Mesodermal cell (in vitro differentiated cells): ENCODE measurements around the gene PTPRCAP.

Experiments
- H3K27ac ChIP-seq: 2 replicates; pipeline ENCODE4 v1.7.0; 2013; ENCODE audit warnings: mild to moderate bottlenecking, low read depth, low read length, moderate library complexity; ENCODE audit not compliant: severe bottlenecking
- H3K36me3 ChIP-seq: 2 replicates; pipeline ENCODE4 v1.7.1; 2013; ENCODE audit warnings: mild to moderate bottlenecking, low read length, moderate library complexity; ENCODE audit not compliant: control insufficient read depth, insufficient read depth
- H3K4me1 ChIP-seq: one replicate; pipeline ENCODE4 v1.7.1; 2013; ENCODE audit warnings: mild to moderate bottlenecking, low read length; ENCODE audit not compliant: insufficient read depth, control insufficient read depth, poor library complexity, severe bottlenecking
- H3K4me3 ChIP-seq: 2 replicates; pipeline ENCODE4 v1.7.0; 2013; ENCODE audit warnings: low read length, control low read depth, mild to moderate bottlenecking; ENCODE audit not compliant: insufficient read depth, poor library complexity, severe bottlenecking; ENCODE audit errors: extremely low read depth
- H3K9me3 ChIP-seq: 2 replicates; pipeline ENCODE4 v1.7.1; 2013; ENCODE audit warnings: mild to moderate bottlenecking, low read length, moderate library complexity; ENCODE audit not compliant: control insufficient read depth
- WGBS, 2 experiments: methylation state at CpG; one replicate each; pipeline ENCODE4 v1.1.5; 2013; ENCODE audit warnings: missing lambda C conversion rate in 2 of 2; ENCODE audit not compliant: insufficient coverage in 2 of 2; 5-methylcytosine and 5-hydroxymethylcytosine counted together

PTPRCAP gene

GRCh38 chr11:67439321-67440228 is 2.1 kb upstream of the PTPRCAP start:
- H3K36me3 ChIP-seq = peaks cover 56% of the 10 kb centered on the region

DNA sequence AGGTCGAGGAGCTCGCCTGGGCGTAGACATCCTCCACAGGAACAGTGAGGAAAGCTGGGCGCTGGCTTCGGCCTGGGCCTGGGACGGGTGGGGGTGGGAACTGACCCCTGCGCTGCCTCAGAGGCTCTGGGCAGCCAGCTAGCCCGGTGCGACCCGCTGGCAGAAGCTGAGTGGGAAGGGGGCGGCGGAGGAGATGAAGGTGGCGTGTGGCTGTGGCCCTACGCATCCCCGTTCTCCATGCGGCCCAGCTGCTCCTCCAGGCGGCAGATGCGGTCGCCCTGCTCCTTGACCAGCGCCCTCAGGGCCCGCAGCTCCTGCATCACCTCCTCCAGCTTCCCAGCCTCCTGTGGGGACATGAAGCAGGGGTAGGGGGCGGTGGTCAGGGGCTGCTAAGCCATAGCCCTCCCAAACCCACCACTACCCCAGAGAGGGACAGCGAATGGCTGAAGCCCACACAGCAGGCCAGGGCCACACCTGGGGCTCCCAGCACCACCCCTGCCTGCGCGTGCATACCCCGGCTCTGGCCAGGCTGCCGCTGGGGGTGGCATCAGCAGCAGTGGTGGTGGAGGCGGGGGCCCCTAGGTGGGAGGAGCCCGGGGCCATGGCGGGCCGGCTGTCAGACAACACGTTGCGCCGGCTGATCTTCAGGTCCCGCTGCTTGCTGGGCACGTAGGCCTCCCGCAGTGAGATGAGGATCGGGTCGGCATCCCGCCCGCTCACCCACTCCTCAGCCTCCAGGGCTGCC is 848 bp upstream of the PTPRCAP start:
- H3K36me3 ChIP-seq = peaks cover 65% of the 10 kb centered on the region
- H3K9me3 ChIP-seq = no peaks in the 10 kb centered on the region
- no peak overlapping the region for H3K27ac ChIP-seq
- H3K4me1 ChIP-seq = peaks cover 7% of the 10 kb centered on the region
- no peak overlapping the region for H3K4me3 ChIP-seq
- 94 to 96% methylated on average over 25 to 37 of the region's 41 CpGs for WGBS, 2 experiments

More at GRCh38 chr11:67439321-67440228, 2.1 kb upstream of the PTPRCAP start:
- 94% methylated on average over 28 of the region's 31 CpGs for WGBS, 2 experiments
- no peak overlapping the region for H3K4me3 ChIP-seq
- H3K4me1 ChIP-seq = peaks cover 7% of the 10 kb centered on the region
- no peaks in the 10 kb centered on the region for H3K9me3 ChIP-seq
- no peak overlapping the region for H3K27ac ChIP-seq

DNA sequence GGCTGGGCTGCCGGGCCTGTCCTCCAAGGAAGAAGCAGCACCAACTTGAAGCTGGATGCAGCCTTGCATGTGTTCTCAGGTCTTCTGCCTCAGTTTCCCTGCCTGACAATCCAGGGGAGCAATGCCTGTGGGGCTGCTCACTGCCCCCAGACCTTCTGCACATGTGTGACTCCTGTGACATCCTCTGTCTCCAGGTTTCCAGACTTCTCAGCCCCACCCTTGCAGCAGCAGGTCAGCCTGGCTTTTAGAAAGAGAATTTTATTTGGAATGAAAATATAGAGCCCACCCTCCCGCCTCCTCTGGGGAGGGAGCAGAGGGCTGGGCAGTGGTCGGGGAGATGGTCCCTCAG is 301 bp upstream of the PTPRCAP start:
- H3K4me3 ChIP-seq = no peak overlapping the region
- H3K4me1 ChIP-seq = peaks cover 7% of the 10 kb centered on the region
- H3K27ac ChIP-seq = no peak overlapping the region
- 80 to 92% methylated on average over 1 to 3 of the region's 3 CpGs for WGBS, 2 experiments
- H3K36me3 ChIP-seq = peaks cover 70% of the 10 kb centered on the region
- H3K9me3 ChIP-seq = no peaks in the 10 kb centered on the region

GRCh38 chr11:67436459-67437081 is 912 bp downstream of the PTPRCAP start:
- H3K4me1 ChIP-seq = peaks cover 7% of the 10 kb centered on the region
- 46 to 57% methylated on average over 4 of the region's 6 CpGs for WGBS, 2 experiments
- no peak overlapping the region for H3K27ac ChIP-seq
- H3K9me3 ChIP-seq = no peaks in the 10 kb centered on the region
- H3K36me3 ChIP-seq = peaks cover 75% of the 10 kb centered on the region
- H3K4me3 ChIP-seq = no peak overlapping the region

DNA sequence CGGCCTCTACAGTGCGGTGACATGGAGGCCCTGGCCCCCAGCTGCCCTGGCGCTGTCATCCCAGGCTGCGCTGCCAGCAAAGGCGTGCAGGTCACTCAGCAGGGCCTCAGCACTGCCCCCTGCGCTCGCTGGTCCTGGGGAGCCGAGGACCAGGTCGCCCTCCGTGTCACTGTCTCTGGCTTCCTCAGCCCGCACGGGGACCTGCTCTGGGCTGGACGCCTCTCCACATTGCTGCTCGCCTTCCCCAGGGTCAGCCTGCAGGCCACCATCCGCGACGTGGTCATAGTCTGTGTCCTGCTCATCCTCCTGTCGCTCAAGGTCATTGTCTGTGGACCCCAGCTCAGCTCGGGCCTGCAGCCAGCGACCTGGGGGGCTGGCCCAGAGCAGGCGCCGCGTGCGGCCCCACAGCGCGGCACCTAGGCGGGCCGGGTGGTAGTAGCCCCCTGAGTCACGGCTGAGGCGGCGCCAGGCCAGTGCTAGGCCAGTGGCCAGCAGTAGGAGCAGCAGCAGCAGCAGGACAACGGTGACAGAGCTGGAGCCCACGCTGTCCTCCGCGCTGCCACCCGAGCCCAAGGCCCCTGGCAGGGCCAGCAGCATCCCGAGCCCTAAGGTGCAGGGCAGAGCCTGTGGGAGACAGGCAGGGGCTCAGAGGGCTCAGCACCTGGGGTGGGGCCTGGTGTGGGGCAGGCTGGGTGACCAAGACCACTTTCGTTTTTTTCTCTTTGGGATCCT is 1.6 kb downstream of the PTPRCAP start:
- H3K36me3 ChIP-seq = peaks cover 74% of the 10 kb centered on the region
- H3K9me3 ChIP-seq = no peaks in the 10 kb centered on the region
- H3K4me3 ChIP-seq = no peak overlapping the region
- whole genome bisulfite sequencing, 2 experiments = 92 to 93% methylated on average over 34 to 38 of the region's 38 CpGs
- peaks cover 7% of the 10 kb centered on the region for H3K4me1 ChIP-seq
- peak overlapping the region; percentile 16 for H3K27ac ChIP-seq

DNA sequence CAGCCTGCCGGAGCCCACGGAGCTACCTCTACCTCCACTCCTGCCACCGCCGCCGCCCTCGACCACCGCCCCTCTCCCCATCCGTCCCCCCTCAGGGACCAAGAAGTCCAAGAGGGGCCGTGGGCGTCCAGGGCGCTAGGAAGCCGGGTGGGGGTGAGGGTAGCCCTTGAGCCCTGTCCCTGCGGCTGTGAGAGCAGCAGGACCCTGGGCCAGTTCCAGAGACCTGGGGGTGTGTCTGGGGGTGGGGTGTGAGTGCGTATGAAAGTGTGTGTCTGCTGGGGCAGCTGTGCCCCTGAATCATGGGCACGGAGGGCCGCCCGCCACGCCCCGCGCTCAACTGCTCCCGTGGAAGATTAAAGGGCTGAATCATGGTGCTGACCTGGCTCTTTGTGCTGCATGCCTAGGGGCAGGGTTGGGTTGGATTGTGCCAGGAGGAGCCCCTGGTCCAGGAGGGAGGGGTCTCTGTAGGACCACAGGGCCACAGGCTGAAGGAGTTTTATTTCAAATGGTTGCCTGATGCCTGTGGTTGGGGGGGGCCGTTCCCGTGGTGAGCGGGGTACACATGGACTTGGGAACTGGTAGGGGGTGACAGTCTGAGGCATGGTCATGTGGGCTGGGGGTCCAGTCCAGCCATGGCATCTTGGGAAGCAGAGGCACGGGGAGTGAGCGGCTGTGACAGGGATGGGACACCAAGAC is 2.3 kb downstream of the PTPRCAP start:
- Histone ChIP-seq H3K4me3 (no peak overlapping the region), H3K4me1 (peaks cover 7% of the 10 kb centered on the region), H3K9me3 (no peaks in the 10 kb centered on the region), H3K27ac (no peak overlapping the region), H3K36me3 (peaks cover 72% of the 10 kb centered on the region)
- 90 to 94% methylated on average over 14 to 24 of the region's 26 CpGs for WGBS, 2 experiments

DNA sequence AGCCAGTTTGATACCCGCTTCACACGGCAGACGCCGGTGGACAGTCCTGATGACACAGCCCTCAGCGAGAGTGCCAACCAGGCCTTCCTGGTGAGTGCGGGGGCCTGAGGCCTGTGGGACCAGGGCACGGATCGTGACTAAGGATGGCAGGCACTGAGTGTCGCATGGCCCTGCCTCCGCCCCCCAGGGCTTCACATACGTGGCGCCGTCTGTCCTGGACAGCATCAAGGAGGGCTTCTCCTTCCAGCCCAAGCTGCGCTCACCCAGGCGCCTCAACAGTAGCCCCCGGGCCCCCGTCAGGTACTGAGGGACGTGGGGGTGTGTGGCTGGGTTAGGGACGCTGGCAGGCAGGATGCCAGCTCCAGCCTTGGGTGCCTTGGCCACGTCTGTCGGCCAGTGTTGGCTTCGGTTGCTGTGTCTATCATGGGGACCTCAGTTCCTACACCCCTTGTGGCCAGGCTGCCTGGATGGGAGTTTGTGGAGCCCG is 3.0 kb downstream of the PTPRCAP start:
- H3K4me3 ChIP-seq = no peak overlapping the region
- 92 to 96% methylated on average over 21 to 23 of the region's 23 CpGs for WGBS, 2 experiments

DNA sequence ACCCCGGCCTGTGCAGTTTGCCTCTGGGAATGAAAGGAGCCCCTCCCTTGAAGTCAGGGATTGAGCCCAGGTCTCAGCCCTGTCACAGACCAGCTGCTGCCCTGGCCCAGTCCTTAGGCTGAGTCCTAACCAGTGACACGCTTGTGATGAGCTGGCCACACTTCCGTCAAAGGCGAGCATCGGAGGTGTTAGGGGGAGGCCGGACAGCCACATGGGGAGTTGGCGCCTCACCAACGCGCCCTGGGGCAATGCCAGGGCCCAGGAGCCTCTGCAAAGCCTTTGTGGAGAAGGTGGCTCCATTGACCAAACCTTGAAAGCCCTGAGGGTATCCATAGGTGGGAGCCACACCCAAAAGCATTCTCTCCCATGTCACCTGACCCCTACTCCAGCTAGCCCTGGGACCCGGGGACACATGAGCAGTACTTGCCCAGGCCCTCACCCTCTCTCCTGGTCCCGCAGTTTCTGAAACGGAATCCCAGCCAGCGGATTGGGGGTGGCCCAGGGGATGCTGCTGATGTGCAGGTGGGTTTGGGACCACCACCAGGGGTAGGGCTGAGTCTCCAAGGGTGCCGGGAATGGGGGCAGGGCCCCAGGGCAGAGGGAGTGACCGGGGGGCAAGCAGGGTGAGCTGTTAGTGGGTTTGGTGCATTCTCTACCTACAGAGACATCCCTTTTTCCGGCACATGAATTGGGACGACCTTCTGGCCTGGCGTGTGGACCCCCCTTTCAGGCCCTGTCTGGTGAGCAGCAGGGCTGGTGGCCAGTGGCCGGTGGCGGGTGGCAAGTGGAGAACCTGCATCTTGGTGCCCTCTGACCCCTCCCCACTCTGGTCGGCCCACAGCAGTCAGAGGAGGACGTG is 3.7 kb downstream of the PTPRCAP start:
- WGBS, 2 experiments = 97 to 98% methylated on average over 19 to 20 of the region's 22 CpGs
- Histone ChIP-seq H3K36me3 (peaks cover 70% of the 10 kb centered on the region), H3K27ac (no peak overlapping the region)

More for the DNA sequence above, 3.0 kb downstream of the PTPRCAP start:
- H3K36me3 ChIP-seq = peaks cover 72% of the 10 kb centered on the region
- H3K27ac ChIP-seq = no peak overlapping the region
- peaks cover 7% of the 10 kb centered on the region for H3K4me1 ChIP-seq
- H3K9me3 ChIP-seq = no peaks in the 10 kb centered on the region

DNA sequence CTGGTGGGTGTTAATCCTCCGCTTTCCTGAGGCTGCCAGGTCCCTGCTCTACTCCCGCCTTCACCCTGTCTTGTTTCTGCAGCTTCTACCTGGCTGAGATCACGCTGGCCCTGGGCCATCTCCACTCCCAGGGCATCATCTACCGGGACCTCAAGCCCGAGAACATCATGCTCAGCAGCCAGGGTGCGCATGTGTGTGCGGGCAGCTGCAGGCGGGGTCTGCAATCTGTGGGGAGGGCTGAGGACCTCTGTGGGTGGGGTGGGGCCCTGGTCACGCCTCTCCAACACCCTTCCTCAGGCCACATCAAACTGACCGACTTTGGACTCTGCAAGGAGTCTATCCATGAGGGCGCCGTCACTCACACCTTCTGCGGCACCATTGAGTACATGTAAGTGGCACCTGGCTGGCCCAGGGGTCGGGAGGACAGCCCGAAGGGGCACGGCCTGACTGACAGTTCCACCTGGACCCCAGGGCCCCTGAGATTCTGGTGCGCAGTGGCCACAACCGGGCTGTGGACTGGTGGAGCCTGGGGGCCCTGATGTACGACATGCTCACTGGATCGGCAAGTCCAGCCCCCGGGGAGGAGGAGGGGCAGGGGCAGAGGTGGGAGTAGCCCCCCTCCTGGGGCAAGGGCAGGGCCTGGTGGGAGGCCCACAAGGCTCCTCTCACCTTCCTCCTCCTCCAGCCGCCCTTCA is 4.7 kb downstream of the PTPRCAP start:
- 93 to 98% methylated on average over 14 to 19 of the region's 22 CpGs for WGBS, 2 experiments
- H3K36me3 ChIP-seq = peaks cover 60% of the 10 kb centered on the region

More for the DNA sequence above, 3.7 kb downstream of the PTPRCAP start:
- H3K4me3 ChIP-seq = no peak overlapping the region
- H3K9me3 ChIP-seq = no peaks in the 10 kb centered on the region
- peaks cover 12% of the 10 kb centered on the region for H3K4me1 ChIP-seq

More for the DNA sequence above, 4.7 kb downstream of the PTPRCAP start:
- no peak overlapping the region for H3K4me3 ChIP-seq
- no peak overlapping the region for H3K27ac ChIP-seq
- H3K4me1 ChIP-seq = peaks cover 12% of the 10 kb centered on the region
- no peaks in the 10 kb centered on the region for H3K9me3 ChIP-seq
